RPMI7951 (cell line): ENCODE data around the gene MRPL40. TPM values are rescaled to one million over a fixed set of nuclear protein-coding genes. Genes with fewer than 3 reads are reported as not detected.

Experiments used
- DNase-seq: peaks from one replicate; pipeline ENCODE4 v3.0.0-alpha.2; 2012; ENCODE audit warnings: low read depth
- total RNA-seq: library from RNA; depleted of rRNA; stranded (reverse); fragments of >200 nt; shearing (Covaris generic); gene quantifications from 2 replicates; pipeline ENCODE4 v1.2.3, GENCODE V29; 2014; rRNA removed

MRPL40 gene
- 58.9 and 69.4 TPM in 2 replicates for total RNA-seq

DNA sequence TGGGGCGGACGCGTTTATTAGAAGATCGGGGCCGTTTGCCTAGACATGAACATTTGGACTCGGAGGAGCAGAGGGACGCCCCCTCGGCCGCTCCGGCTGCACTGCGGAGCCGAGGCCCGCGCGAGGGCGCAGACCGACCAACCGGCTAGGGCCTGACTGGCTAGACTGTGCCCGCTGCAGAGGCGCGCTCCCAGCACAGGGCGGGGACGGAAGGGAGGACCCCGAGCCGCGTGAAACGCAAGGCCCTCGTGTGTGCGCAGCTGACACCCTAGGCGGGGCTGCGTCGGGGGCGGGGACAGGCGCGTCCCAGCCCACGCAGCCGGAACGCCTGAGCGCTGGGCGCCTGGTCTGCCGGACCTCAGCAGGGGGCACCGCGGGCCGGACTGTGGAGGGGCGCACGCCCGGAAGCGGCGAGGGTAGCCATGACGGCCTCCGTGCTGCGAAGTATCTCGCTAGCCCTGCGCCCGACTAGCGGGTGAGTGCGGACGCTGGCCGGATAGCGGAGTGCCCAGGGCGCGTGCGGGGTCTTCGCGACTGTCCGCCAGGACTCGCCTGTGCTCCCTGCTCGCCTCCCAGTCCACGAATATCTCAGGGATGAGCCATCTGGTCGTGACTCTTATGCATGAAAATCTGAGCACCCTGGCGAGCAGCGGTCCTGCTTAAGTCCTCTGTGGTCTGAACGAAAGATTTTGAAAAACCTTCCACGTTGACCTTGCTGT, at the start of gene MRPL40:
MRPL40 (plus strand) TSS at position 413 of the 719 bp plus-strand sequence; CDS start at position 423, 10 bp downstream.
- DNase-seq, result peak; percentile 92

DNA sequence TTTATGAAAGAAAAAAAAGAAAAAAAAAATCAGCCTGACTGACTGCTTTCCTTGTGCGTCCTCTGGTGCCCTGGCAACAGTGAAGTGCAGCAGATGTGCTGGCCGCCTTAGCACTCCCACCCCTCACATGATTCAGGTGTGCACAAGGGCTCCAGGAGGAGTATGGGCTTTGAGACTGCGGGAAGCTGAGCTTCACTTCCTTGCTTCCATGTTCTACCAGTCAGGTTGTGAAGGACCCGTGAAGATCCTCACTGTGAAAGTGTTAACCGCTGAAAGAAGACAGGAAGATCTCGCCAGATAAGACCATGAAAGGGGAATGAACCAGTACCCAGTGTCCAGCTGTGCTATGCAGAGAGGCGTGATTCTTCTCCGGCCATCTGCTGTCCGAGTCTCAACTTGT, 49.1 kb upstream of the MRPL40 start:
- no peak for DNase-seq

DNA sequence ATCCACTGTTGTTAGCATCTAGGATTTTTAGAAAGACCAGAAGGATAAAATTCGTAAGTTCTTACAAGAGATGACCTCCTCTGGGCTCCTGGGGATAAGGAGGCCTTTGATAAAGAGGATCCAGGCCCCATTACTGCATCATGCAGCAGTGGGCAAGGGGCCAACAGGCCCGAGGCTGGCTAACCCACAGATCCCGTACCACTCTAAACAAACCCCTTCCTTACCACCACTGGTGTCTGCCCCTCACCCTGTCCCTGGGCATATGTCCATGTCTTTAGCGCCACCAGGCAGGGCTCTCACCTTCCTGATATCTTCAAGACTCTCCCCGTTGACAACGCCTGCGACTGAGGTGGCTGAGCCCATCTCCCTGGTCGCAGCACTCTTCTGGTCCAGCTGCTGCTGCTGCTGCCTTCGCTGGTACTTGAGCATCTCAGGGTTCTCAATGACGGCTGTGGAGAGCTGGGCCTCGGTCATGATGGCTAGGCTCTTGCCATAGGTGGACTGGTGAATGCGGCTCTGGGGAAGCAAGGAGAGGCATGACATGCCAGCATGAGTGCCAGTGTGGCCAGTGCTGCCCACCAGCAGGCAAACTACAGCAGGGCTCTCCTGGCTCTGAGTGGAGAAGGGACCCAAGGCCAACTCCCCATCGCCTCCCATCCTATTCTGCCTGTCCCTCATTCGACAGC, 47.0 kb upstream of the MRPL40 start:
- DNase-seq, result no peak

DNA sequence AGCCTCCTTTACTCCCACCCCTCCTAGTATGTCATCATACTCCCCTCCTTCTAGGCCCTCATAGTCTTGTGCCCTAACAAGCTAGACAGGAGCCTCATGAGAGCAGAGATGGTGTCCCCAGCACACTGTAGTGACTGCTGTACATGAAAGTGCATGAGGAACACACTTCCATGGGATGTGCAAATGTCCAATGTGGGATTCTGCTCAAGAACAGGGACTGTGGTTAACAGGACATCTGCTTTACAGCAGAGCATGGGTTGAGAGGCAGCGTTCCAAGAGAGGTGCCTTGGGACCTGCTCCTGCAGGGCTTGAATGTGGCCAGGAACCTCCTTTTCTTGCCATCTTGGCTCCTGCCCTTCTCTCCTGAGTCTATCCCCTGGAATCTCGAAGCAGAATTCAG, 46.1 kb upstream of the MRPL40 start:
- DNase-seq, result no peak

DNA sequence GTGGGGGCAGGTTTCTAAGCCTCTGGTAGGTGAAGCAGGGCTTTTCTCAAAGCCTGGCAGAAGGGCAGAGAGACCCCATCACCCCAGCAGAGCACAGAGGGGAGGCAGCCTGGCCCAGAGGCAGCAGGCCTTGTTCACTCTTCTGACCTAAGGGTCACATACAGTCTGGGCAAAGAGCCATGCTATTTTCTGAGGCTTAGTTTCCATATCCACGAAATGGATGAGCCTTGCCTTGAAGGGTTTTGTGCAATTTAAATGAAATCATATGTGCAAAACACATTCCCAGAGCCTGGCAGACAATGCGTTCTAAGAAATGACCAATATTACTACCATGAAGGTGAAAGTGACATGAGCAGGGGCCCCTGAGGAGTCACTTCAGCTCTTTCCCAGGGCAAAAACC, 45.3 kb upstream of the MRPL40 start:
- no peak for DNase-seq

DNA sequence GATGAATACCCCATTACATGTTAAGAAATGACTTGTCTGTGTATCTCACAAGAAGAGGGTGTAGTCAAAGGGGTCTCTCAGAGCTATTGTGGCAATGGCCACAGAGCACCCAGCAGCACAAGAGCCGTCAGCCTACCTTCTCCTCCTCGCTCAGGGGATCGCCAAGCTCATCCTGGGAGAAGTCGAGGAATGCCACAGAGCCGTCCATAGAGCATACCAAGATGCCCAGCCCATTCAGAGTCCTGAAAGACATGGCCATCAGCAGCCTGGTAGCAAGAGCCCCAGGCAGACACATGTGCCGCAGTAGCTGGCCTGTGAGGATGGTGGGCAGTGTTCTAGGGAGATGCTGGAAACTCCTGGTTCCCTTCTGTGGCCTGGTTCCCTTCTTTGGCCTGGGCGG, 44.8 kb upstream of the MRPL40 start:
- DNase-seq, result no peak

DNA sequence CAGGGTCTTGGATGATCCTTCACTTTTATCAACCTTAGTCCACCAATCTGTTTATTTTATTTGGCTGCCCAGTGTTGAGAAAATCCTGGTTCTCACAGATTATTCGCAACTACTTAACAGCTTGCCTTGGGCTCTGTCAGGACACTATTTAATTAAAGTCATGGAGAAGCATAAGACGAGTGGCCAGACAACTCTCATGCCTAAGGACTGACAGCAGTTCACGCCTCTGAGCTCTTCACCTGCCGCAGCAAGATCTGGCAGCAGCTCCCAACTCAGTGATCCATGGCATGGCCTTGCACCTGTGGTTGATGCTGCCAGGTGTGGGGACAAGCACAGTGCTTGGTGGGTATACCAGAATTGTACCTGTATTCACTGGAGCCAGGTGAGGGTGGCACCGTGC, 38.6 kb upstream of the MRPL40 start:
- no peak for DNase-seq

DNA sequence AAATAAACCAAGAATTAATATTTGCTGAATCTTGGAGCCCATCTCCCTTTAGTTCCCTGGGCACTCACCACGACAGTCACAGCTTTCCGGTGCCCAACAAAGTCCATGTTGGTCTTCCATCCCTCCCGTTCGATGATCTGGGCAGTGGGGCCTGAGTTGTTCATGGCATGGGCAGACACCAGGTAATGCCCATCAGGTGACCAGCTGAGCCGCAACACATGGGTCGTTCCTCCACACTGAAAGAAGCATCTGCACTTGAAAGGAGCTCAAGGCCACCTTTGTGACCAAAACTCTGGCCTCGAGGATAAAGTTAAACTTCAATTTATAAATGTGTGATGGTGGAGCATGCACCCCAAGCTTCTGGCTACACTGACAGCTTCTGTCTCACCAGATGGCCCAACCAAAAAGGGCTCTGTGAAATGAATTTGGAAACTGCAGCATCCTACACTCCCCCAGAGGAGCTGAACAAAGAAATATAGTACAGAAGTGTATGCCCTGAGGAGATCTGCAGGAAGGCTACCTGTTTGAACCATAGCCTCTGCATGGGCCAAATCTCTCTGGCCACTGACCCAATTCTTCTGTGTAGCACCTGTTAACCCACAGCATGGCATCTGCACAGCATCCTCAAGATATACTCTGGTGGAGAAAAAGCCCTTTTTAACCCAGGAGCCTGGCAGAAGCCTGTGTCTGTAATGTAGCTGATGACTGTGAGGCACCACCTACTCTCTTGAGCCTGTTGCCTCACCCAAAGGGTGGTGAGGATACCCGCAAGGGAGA, 37.9 kb upstream of the MRPL40 start:
- DNase-seq, result no peak

DNA sequence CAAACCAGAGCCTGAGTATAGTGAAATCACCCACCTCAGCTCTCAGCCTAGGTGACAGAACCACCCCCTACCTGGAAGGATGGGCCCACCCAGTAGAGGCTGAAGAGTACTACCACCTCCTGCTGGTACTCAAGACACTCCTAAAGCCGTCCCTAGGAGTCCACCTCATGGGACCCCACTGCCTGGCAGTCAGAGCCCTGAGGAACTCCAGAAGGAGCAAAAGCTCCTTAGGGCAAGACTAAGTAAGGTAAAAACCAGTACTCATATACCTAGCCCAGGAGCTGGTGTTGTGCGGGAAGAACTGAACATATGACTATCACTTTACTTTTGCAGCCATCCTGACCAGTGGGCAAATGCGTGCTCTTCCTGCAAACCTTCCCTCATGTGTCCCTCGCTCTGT, 37.1 kb upstream of the MRPL40 start:
- no peak for DNase-seq

DNA sequence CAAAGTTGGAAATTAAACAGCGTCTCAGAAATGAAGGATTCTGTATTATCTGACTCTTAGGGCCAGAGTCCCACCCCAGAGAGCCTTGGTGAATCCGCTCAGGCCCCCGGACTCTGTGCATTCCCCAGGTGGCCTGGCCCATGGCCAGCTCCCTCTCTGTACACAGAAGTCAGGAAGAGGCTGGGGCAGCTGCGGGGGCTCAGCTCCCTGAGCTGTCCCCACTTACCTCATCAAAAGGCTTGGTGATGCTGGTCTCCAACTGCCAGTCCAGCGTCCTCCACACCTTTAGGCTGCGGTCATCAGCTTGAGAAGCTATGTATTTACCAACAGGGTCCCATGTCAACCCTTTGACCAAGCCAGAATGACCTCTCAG, 35.8 kb upstream of the MRPL40 start:
- no peak for DNase-seq

DNA sequence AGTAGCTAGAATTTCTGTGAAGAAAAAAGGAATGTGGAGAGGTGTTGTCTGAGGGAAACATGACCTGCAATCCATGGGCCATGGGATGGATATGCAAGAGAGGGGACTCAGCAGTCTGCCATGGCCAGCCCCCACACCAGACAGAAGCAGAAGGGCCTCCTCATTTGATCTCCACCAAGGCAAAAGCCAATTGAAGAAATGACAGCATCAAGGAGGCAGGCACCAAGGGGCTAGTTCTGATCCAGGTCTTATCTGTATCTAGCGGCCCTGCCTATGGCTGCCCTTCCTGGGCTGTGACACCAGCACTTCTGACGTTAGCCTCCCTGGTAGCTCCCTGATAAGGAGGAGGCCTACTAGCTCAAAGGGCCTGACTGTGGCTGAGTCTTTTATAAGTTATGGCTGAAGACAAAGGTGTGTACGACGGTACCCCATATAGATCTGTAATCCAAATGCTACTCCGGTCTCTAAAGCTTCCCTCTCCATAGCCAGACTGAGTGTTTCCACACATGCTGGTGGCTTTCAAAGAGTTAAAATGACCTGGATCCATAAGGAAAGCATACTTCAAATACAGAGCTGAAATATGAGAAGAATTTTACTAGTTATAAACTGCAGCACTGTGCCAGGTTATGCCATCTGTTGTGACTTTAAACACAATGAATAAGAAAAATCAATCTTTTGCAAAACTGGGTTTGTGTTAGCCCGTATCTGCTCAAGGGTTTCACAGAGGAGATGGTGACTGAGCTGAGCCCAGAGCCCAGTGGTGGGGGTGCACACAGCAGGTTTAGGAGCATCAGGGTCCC, 35.2 kb upstream of the MRPL40 start:
- DNase-seq, result no peak

DNA sequence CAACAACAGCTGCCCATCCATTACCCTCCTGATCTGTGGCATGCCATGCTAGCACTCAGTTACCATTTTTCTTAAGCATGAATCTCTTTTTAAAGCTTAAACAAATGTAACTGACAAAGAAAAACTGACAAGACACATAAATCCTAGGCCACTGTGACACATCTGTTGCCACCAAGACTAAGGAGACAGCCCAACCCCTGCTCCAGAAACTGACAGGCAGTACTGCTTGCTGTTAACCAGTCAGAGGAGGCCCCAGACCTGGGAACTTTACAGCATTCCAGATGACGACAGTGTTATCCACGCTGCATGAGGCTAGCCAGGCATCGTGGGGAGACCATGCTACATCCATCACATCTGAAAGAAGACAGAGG, 34.6 kb upstream of the MRPL40 start:
- no peak for DNase-seq

DNA sequence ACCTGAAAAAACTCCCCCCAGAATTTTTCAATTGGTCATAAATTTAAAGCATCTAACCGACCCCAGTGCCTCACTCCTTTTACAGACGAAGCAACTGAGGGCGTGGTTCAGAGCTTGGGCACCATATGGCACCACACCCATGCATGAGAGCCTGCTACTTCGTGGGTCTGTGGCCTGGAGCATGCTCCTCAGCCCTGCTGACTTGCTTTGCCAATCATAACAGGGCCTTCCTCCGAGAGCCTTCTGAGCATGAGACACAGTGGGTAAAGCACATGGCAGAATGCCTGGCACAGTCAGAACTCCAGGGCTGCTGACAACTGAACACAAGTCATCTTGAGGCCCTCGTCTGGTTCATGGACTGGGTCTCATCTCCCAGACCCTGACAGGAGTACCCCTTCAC, 34.1 kb upstream of the MRPL40 start:
- peak; percentile 3 for DNase-seq

DNA sequence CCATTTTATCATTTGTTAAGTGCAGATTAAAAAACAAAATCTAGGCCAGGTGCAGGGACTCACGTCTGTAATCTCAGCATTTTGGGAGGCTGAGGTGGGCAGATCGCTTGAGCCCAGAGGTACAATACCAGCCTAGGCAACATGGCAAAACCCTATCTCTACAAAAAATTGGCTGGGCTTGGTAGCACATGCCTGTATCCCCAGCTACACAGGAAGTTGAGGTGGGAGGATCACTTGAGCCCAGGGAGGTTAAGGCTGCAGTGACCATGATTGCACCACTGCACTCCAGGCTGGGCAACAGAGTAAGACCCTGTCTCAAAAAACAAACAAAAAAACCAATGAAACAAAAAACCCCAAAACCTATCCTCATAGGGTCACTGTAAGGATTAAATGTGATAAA, 33.7 kb upstream of the MRPL40 start:
- no peak for DNase-seq

DNA sequence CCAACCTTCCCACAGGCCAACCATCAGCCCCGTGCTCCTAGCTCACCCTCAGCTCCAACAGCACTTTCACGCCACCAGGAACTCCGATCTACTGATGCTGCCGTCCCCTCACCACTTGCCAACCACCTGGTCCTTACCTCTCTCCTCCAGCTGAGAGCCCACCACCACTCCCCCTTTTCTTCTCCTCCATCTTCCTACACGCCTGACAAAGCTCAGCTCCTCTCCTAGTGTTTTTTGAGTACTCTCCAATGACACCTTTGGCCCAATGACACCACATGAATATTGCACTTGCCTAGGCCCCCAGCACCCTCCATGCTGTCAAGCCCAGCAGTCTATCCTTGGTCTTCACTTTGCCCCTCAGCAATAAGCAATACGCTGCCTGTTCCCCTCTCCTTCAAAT, 31.5 kb upstream of the MRPL40 start:
- no peak for DNase-seq

DNA sequence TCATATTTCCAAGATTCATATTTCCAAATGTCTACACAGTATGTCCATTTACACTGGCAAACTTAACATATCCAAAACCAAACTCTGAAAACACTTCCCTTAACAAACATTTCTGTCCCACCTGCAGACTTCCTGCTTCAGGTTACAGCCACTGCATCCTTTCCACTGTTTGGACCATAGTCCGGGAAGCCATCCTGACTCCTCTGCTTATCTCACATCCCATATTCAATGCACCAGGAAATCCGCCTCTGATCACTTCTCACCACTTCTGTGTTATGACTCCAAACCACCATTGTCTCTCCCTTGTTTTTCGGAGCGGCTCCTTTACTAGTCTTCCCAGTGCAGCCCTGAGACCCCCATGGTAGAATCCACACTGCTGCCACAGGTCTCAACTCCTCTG, 30.9 kb upstream of the MRPL40 start:
- DNase-seq, result no peak

DNA sequence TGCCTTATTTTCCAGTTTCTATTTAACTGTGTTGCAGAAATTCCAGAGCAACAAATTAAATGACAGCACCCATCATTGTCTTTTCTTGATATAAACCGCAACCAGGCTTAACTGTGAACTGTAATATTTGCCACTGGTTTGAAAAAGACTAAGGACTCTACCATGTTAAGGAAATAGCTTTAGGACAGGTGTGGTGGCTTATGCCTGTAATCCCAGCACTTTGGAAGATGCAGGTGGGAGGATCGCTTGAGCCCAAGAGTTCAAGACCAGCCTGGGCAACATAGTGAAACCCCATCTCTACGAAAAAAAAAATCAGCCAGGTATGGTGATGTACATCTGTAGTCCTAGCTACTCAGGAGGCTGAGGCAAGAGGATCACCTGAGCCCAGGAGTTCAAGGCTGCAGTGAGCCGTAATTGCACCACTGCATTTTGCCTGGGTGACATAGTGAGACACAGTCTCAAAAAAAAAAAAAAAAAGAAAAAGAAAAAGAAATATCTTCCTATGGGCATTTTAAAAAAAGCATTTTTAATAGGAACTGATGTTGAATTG, 29.6 kb upstream of the MRPL40 start:
- no peak for DNase-seq

DNA sequence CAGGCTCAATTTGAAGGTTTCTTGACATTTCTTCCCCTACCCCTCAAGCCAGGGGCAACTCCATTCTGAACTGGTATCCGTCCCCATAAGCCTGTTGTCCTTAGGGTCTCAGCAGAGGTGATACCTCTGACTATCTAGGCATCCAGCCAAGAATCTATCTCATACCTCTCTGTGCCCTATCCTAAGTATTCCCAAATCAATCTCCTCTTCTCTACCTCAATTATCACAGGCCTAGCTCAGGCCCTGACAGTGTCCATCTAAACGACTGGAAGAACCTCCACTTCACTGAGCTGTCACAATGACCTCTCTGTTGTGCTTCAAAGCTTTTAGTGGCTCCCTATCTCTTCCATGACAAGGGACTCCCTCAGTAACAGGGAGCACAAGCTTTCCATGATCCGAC, 27.7 kb upstream of the MRPL40 start:
- no peak for DNase-seq

DNA sequence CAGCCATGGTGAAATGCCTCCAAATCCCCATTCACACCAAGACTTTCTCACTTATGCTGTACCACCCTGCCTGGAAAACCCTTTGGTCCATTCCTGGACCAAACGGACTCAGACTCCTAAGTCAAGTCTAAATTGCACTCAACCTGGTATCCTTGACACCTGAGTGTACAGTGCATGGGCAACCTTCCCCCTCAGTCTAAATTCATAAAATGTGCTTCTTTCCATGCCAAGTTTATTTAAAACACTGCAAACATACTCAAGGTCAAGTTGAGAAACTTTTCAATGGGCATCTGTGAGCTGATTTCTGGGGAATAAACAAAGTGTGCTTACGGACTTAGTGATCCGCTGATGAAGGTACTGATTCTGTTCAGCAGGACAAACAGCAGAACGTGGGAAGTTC, 27.2 kb upstream of the MRPL40 start:
- no peak for DNase-seq

DNA sequence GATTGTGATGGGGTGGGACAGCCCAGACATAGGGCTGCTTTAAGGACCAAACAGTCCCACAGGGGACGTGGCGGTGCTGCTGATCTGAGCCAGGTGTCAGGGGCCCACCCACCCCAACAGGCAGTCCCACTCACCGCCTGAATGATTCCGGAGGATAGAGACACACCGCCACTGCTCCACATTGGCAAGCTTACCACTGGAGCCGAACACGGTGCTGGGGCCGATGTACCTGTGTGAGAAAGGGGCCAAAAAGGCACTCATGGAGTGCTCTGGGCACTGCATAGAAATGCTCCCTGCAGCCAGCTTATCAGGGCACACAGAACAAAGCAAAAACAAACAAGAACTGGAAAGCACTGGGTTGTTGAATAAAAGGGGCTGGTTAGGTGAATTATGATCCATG, 26.7 kb upstream of the MRPL40 start:
- no peak for DNase-seq

DNA sequence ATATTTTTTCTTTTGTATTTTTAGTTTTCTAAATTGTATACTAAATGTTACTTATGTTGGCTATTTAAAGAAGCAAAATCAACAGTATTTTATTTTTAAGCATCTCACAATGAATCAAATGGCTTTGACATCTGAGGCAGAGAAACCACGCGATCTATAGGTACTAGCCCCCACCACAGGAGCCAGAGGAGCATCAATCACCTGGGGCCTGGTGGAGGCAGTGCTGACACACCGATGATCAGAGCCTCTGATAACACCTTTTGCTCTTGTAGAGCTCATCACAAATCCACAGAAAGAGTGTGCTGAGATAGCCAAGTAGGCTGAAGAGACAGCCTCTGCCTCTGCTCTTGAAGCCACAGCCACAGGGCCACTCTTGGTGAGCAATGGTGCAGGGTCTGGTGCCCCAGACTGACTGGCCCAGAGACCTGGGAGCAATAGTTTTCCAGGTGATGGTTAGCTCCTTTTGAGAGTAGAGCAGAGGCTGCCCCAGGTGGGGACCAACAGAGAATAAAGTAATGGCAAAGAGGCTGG, 26.0 kb upstream of the MRPL40 start:
- DNase-seq, result no peak

DNA sequence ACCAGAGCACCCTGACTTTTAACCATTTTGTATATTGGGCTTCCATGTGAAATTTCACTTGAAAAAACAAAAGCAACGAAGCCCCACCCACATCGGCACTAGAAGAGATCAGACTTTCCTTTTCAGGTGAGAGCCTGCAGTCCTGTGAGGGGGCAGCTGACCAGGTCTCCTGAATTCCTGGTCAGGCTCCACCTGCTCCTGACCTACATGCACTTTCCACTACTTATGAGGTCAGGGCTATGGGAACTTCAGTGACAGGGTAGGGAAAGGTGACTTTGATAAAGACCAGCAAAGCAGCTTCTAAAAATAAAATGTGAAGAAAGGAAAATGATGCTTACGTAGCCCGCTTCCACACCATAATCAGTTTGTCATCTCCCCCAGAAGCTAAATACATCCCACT, 25.5 kb upstream of the MRPL40 start:
- DNase-seq, result no peak
